Testis (tissue), 3 donors: ENCODE results near the gene TMC6. TPM values are rescaled to one million over a fixed set of nuclear protein-coding genes. Genes with fewer than 3 reads are reported as not detected.

ENCODE experiments used
- DNase-seq: peaks from one replicate; pipeline ENCODE4 v3.0.0-alpha.2; 2019
- H3K27ac ChIP-seq, 2 donors: fragments of 200-600 bp; sonication (generic); one replicate each; pipeline ENCODE4 v1.5.1; 2019
- H3K27me3 ChIP-seq: fragments of 200-600 bp; sonication (generic); one replicate; pipeline ENCODE4 v1.5.1; 2019
- H3K36me3 ChIP-seq: fragments of 200-600 bp; sonication (generic); one replicate; pipeline ENCODE4 v1.5.1; 2017; ENCODE audit warnings: low read depth; ENCODE audit errors: missing control alignments
- H3K4me1 ChIP-seq: fragments of 200-600 bp; sonication (generic); one replicate; pipeline ENCODE4 v1.5.1; 2019
- H3K4me3 ChIP-seq, 2 donors: fragments of 200-600 bp; sonication (generic); one replicate each; pipeline ENCODE4 v1.5.1; 2017 to 2019
- H3K9me3 ChIP-seq: fragments of 200-600 bp; sonication (generic); one replicate; pipeline ENCODE4 v1.5.1; 2017
- CTCF ChIP-seq, 3 experiments: fragments of 450-650 bp in 2 of 3; fragments of 200-600 bp in 1 of 3; sonication (generic) in 1 of 3; IDR thresholded peaks; one replicate each; pipeline ENCODE4 v1.5.1; 2016 to 2019; ENCODE audit warnings: antibody characterized with exemption in 3 of 3, mild to moderate bottlenecking in 2 of 3, moderate library complexity in 1 of 3
- POLR2A ChIP-seq: fragments of 450-650 bp; IDR thresholded peaks from one replicate; pipeline ENCODE4 v1.6.1; 2017; ENCODE audit warnings: antibody characterized with exemption, mild to moderate bottlenecking, moderate library complexity
- WGBS, 2 donors: methylation state at CpG; one replicate each; pipeline ENCODE4 v1.1.5; 2018; 5-methylcytosine and 5-hydroxymethylcytosine counted together
- intact Hi-C: fragments of 100-400 bp; cut with DNase I; formaldehyde crosslinking; loops from one replicate; pipeline ENCODE4 v1.15.1; 2023; ENCODE audit warnings: low total_unique reads
- polyA plus RNA-seq: library from polyadenylated mRNA; stranded (reverse); fragments of 350-450 nt; fragmentation: Illumina TruSeq; extraction: RNeasy Lipid Tissue Mini Kit (QIAGEN cat#74804); gene quantifications from one replicate; pipeline ENCODE4 v1.2.3, GENCODE V29; 2014; ENCODE audit warnings: low read depth, low replicate concordance; ENCODE audit not compliant: insufficient read depth
- total RNA-seq, 2 donors: library from RNA; depleted of rRNA; stranded (reverse); fragments of >200 nt; gene quantifications; one replicate each; pipeline ENCODE4 v1.2.3, GENCODE V29; 2016

The TMC6 gene
- total and polyA plus RNA-seq, 3 donors from 2014 or later: 10.8 to 20.3 (median 18.0) TPM

- TF ChIP-seq POLR2A (no peak), CTCF (IDR thresholded peaks at IDR 0.05) (no peak)
- 10 to 60% methylated on average over 1 to 28 of the region's 38 CpGs for WGBS, 2 donors
- no peaks in the 10 kb centered on the region for H3K9me3 ChIP-seq
- H3K27me3 ChIP-seq: no peaks in the 10 kb centered on the region
- peak; percentile 82 for DNase-seq
- H3K4me3 ChIP-seq: peak overlapping the region; percentile 74 to 77
- H3K27ac ChIP-seq: peak overlapping the region; percentile 77 to 84
- peaks cover 32% of the 10 kb centered on the region for H3K4me1 ChIP-seq
- intact Hi-C loops: no loop called here
- H3K36me3 ChIP-seq: no peaks in the 10 kb centered on the region
These were observed 40.6 kb upstream of the TMC6 start for GRCh38 chr17:78168903-78169793.

GRCh38 chr17:78168242-78168902 is 39.8 kb upstream of the TMC6 start, which contains the start of gene SYNGR2:
TSS of gene SYNGR2 (plus strand) at chr17:78168581. CDS start at chr17:78168617, 36 bp downstream.
- peak; percentile 84 for DNase-seq
- Histone ChIP-seq H3K27ac (peak within 1 kb of the TSS; percentile 77 to 84), H3K4me1 (peaks cover 24% of the 10 kb centered on the region), H3K36me3 (no peaks in the 10 kb centered on the region), H3K4me3 (peak within 1 kb of the TSS; percentile 74 to 77), H3K27me3 (no peaks in the 10 kb centered on the region), H3K9me3 (no peaks in the 10 kb centered on the region)
- TF ChIP-seq POLR2A (no peak), CTCF (IDR thresholded peaks at IDR 0.05) (no peak)
- intact Hi-C loops: no loop called here
- WGBS, 2 donors: 0% methylated on average over 62 of the region's 84 CpGs; no CpG with 5 or more reads in 1 of the 2 donors

DNA sequence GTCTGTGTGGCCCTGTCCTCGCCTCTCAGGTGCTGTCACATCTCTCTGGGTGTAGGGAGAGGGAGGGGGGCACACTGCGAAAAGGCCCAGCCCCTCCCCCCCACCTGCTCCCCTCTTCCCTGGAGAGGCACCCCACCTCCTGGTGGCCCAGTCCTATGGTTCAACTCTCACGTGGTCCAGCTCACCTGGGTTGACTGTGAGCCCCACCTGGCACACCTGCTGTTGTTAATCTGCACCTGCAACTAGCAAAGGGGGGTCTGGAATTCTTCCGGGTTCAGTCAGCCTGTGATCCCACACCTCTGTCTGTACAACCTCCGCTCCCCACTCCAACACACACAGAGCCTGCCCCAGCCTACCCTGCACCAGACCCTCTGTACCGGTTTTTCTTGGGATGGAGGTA is 37.9 kb upstream of the TMC6 start:
- 72 to 88% methylated on average over 5 to 6 of the region's 6 CpGs for WGBS, 2 donors
- H3K9me3 ChIP-seq: no peaks in the 10 kb centered on the region
- no peak overlapping the region for H3K4me3 ChIP-seq
- H3K36me3 ChIP-seq: no peaks in the 10 kb centered on the region
- no peak overlapping the region for H3K27ac ChIP-seq
- no peaks in the 10 kb centered on the region for H3K27me3 ChIP-seq
- H3K4me1 ChIP-seq: peaks cover 9% of the 10 kb centered on the region
- DNase-seq: no peak
- intact Hi-C loops: no loop called here
- TF ChIP-seq POLR2A (no peak), CTCF (IDR thresholded peaks at IDR 0.05) (no peak)

- no peaks in the 10 kb centered on the region for H3K36me3 ChIP-seq
- H3K4me3 ChIP-seq: no peak overlapping the region
- TF ChIP-seq CTCF (IDR thresholded peaks at IDR 0.05): no peak
- TF ChIP-seq POLR2A: no peak
- WGBS, 2 donors: 94% methylated on average over 12 to 16 of the region's 16 CpGs
- no peak overlapping the region for H3K27ac ChIP-seq
- H3K4me1 ChIP-seq: peaks cover 9% of the 10 kb centered on the region
- DNase-seq: no peak
- intact Hi-C loops: no loop called here
- H3K9me3 ChIP-seq: no peaks in the 10 kb centered on the region
- no peaks in the 10 kb centered on the region for H3K27me3 ChIP-seq
These were observed 36.4 kb upstream of the TMC6 start for GRCh38 chr17:78164748-78165607.
